Natural killer cell (primary cell): ENCODE measurements around the gene KDM4C. TPM values are rescaled to one million over a fixed set of nuclear protein-coding genes. Genes with fewer than 3 reads are reported as not detected.

Experiments
- ATAC-seq, 3 donors: fragments of 150-1000 bp in 2 of 3; fragments of 200-7000 bp in 1 of 3; cut with Tn5 transposase; 1 replicate in 1 of 3; 2 replicates in 2 of 3; pipeline ENCODE4 v1.10.0; 2021; ENCODE audit warnings: mild to moderate bottlenecking in 2 of 3, moderate library complexity in 2 of 3
- DNase-seq, 2 donors: peaks; one replicate each; pipeline versions ENCODE4 v3.0.0 to v3.0.0-alpha.2; 2013 to 2021; ENCODE audit warnings: mixed read lengths in 1 of 2
- H3K27ac ChIP-seq: one replicate; pipeline ENCODE4 v1.5.1; 2013; ENCODE audit warnings: mild to moderate bottlenecking, low read length
- H3K27me3 ChIP-seq: one replicate; pipeline ENCODE4 v1.6.1; 2013; ENCODE audit warnings: low read length; ENCODE audit not compliant: control insufficient read depth, insufficient read depth
- H3K36me3 ChIP-seq: one replicate; pipeline ENCODE4 v1.6.1; 2013; ENCODE audit warnings: low read length; ENCODE audit not compliant: control insufficient read depth, insufficient read depth
- H3K4me1 ChIP-seq: one replicate; pipeline ENCODE4 v1.6.1; 2013; ENCODE audit warnings: low read length; ENCODE audit not compliant: control insufficient read depth, insufficient read depth
- H3K4me3 ChIP-seq: one replicate; pipeline ENCODE4 v1.5.1; 2013; ENCODE audit warnings: low read length
- H3K9me3 ChIP-seq: one replicate; pipeline ENCODE4 v1.6.1; 2013; ENCODE audit warnings: low read length; ENCODE audit not compliant: control insufficient read depth, insufficient read depth
- H3K27ac Mint-ChIP-seq, 2 donors: one replicate each; pipeline ENCODE4 v1.8.0; 2022; ENCODE audit warnings: mild to moderate bottlenecking in 2 of 2, mixed read lengths in 2 of 2, moderate library complexity in 1 of 2
- H3K27me3 Mint-ChIP-seq, 2 donors: one replicate each; pipeline ENCODE4 v1.8.0; 2022; ENCODE audit warnings: low read depth in 2 of 2, mixed read lengths in 2 of 2
- H3K36me3 Mint-ChIP-seq: one replicate; pipeline ENCODE4 v1.8.0; 2022; ENCODE audit warnings: mixed read lengths
- H3K4me1 Mint-ChIP-seq, 2 donors: one replicate each; pipeline ENCODE4 v1.8.0; 2022; ENCODE audit warnings: mixed read lengths in 2 of 2
- H3K4me3 Mint-ChIP-seq: one replicate; pipeline ENCODE4 v1.8.0; 2022; ENCODE audit warnings: mild to moderate bottlenecking, moderate library complexity, mixed read lengths
- H3K9me3 Mint-ChIP-seq, 2 donors: one replicate each; pipeline ENCODE4 v1.8.0; 2022; ENCODE audit warnings: mixed read lengths in 2 of 2
- WGBS: methylation state at CpG from one replicate; pipeline ENCODE4 v1.1.7; 2013; ENCODE audit warnings: missing lambda C conversion rate; ENCODE audit not compliant: insufficient coverage; 5-methylcytosine and 5-hydroxymethylcytosine counted together
- intact Hi-C: fragments of 100-400 bp; cut with micrococcal nuclease; formaldehyde crosslinking; loops from one replicate; pipeline ENCODE4 v1.14.2; 2022
- total RNA-seq, 4 donors: library from RNA; stranded (reverse); fragments of 120-200 nt in 1 of 4; gene quantifications; one replicate each; pipeline versions ENCODE4 v1.2.3 to v1.2.4, GENCODE V29; 2013 to 2022
- TF ChIP-seq, protein P1 (sequence below): fragments of 200-600 bp; IDR thresholded peaks from one replicate; pipeline ENCODE4 v1.8.0; 2022; ENCODE audit warnings: antibody characterized with exemption

The KDM4C gene
- total RNA-seq, 3 donors from 2014 or later (not counting 1 experiment from before 2014, with no cell fraction given), result 115 to 137 (median 116) TPM

- H3K27ac Mint-ChIP-seq, result peak overlapping the region; percentile 17 to 39
- ATAC-seq, result no peak
Measured at GRCh38 chr9:6922124-6922676, 164.4 kb downstream of the KDM4C start.

DNA sequence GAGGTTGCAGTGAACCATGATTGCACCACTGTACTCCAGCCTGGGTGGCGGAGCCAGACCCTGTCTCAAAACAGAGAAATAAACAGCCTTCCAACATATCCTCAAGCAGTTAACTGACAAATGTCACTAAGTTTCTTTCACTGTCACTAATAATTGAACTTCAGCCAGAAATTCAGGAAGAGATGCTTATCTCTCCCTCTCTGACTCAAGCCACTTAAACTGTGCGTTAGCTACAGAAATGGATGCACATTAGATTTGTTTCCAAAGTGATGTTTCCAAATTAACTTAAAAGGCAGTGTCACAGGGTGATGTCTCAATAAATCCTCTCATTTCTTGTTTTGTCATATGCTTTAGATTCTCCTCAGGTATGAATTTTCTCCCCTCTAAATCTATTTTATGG is 164.9 kb downstream of the KDM4C start:
- H3K4me3 Mint-ChIP-seq, result no peak overlapping the region
- H3K27ac ChIP-seq, result no peak overlapping the region
- 100% methylated on average over 2 of the region's 2 CpGs for WGBS
- ATAC-seq, result no peak
- no peaks in the 10 kb centered on the region for H3K36me3 Mint-ChIP-seq
- no peaks in the 10 kb centered on the region for H3K9me3 Mint-ChIP-seq
- no peaks in the 10 kb centered on the region for H3K4me1 ChIP-seq
- DNase-seq, result no peak
- intact Hi-C loops, result no loop called here
- TF ChIP-seq, protein P1, sequence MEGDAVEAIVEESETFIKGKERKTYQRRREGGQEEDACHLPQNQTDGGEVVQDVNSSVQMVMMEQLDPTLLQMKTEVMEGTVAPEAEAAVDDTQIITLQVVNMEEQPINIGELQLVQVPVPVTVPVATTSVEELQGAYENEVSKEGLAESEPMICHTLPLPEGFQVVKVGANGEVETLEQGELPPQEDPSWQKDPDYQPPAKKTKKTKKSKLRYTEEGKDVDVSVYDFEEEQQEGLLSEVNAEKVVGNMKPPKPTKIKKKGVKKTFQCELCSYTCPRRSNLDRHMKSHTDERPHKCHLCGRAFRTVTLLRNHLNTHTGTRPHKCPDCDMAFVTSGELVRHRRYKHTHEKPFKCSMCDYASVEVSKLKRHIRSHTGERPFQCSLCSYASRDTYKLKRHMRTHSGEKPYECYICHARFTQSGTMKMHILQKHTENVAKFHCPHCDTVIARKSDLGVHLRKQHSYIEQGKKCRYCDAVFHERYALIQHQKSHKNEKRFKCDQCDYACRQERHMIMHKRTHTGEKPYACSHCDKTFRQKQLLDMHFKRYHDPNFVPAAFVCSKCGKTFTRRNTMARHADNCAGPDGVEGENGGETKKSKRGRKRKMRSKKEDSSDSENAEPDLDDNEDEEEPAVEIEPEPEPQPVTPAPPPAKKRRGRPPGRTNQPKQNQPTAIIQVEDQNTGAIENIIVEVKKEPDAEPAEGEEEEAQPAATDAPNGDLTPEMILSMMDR, result no peak
- H3K4me1 Mint-ChIP-seq, result peaks cover 58 to 76% of the 10 kb centered on the region in 2 donors
- no peak overlapping the region for H3K4me3 ChIP-seq
- no peaks in the 10 kb centered on the region for H3K27me3 Mint-ChIP-seq
- no peaks in the 10 kb centered on the region for H3K27me3 ChIP-seq
- no peaks in the 10 kb centered on the region for H3K36me3 ChIP-seq
- no peaks in the 10 kb centered on the region for H3K9me3 ChIP-seq
- H3K27ac Mint-ChIP-seq, result no peak overlapping the region

More at GRCh38 chr9:6922124-6922676, 164.4 kb downstream of the KDM4C start:
- no peaks in the 10 kb centered on the region for H3K4me1 ChIP-seq
- no peaks in the 10 kb centered on the region for H3K36me3 ChIP-seq
- peaks cover 60 to 77% of the 10 kb centered on the region in 2 donors for H3K4me1 Mint-ChIP-seq
- intact Hi-C loops, result no loop called here
- no peaks in the 10 kb centered on the region for H3K27me3 ChIP-seq
- no peak overlapping the region for H3K4me3 Mint-ChIP-seq
- WGBS, result 100% methylated on average over 2 of the region's 2 CpGs
- no peak overlapping the region for H3K27ac ChIP-seq
- no peaks in the 10 kb centered on the region for H3K27me3 Mint-ChIP-seq
- no peaks in the 10 kb centered on the region for H3K9me3 ChIP-seq
- H3K9me3 Mint-ChIP-seq, result no peaks in the 10 kb centered on the region
- TF ChIP-seq, protein P1, result no peak
- DNase-seq, result no peak
- H3K36me3 Mint-ChIP-seq, result no peaks in the 10 kb centered on the region
- H3K4me3 ChIP-seq, result no peak overlapping the region

- no peaks in the 10 kb centered on the region for H3K27me3 Mint-ChIP-seq
- H3K27me3 ChIP-seq, result no peaks in the 10 kb centered on the region
- H3K4me1 Mint-ChIP-seq, result peaks cover 59 to 78% of the 10 kb centered on the region in 2 donors
- no peak for ATAC-seq
- H3K36me3 Mint-ChIP-seq, result no peaks in the 10 kb centered on the region
- 72% methylated on average over 3 of the region's 5 CpGs for WGBS
- TF ChIP-seq, protein P1, result no peak
- H3K9me3 Mint-ChIP-seq, result no peaks in the 10 kb centered on the region
- H3K9me3 ChIP-seq, result no peaks in the 10 kb centered on the region
- H3K27ac Mint-ChIP-seq, result peak overlapping the region in 1 of 2 donors; percentile 17
- H3K27ac ChIP-seq, result no peak overlapping the region
- H3K4me1 ChIP-seq, result no peaks in the 10 kb centered on the region
- H3K4me3 ChIP-seq, result no peak overlapping the region
- intact Hi-C loops, result no loop called here
- no peaks in the 10 kb centered on the region for H3K36me3 ChIP-seq
- H3K4me3 Mint-ChIP-seq, result no peak overlapping the region
- DNase-seq, result no peak
Measured at GRCh38 chr9:6923086-6923485, 165.3 kb downstream of the KDM4C start.

DNA sequence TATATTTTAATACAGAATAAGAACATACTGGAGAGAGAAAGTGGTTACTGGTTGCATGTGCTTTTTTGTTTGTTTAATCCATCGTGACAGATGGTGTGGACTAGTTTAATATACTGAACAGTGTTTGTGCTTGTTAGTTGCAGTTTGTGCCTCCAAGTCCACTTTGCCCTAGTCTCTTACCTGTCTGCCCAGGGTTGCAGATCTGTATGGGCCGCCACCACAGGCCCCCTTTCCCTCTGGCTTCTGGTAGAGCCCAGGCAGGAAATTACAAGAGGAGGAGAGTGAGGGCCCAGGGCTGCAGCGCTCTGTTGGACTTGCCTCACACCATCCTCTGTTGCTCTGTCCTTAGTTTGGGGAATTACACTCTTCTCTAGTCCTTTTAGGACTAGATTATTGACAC is 166.4 kb downstream of the KDM4C start:
- TF ChIP-seq, protein P1, result no peak

More for the DNA sequence above, 166.4 kb downstream of the KDM4C start:
- no peaks in the 10 kb centered on the region for H3K36me3 Mint-ChIP-seq
- Histone ChIP-seq H3K36me3 (no peaks in the 10 kb centered on the region), H3K9me3 (no peaks in the 10 kb centered on the region), H3K27me3 (no peaks in the 10 kb centered on the region), H3K4me3 (no peak overlapping the region), H3K4me1 (no peaks in the 10 kb centered on the region), H3K27ac (no peak overlapping the region)
- H3K27me3 Mint-ChIP-seq, result no peaks in the 10 kb centered on the region
- no peaks in the 10 kb centered on the region for H3K9me3 Mint-ChIP-seq
- no peak for DNase-seq
- ATAC-seq, result no peak
- no peak overlapping the region for H3K4me3 Mint-ChIP-seq
- WGBS, result 78% methylated on average over 3 of the region's 3 CpGs
- no peak overlapping the region for H3K27ac Mint-ChIP-seq
- peaks cover 67 to 86% of the 10 kb centered on the region in 2 donors for H3K4me1 Mint-ChIP-seq
- intact Hi-C loops, result no loop called here
